Glomerular visceral epithelial cell (primary cell): ENCODE results near the gene OR5I1.
"Not testable (repeated sequence)": the region's sequence is repeated elsewhere in the genome, so short reads cannot be mapped to it uniquely, and the experiment has no call there.

Experiments
- DNase-seq: peaks from one replicate; pipeline ENCODE4 v3.0.0-alpha.2; 2016; ENCODE audit errors: extremely low spot score

Gene OR5I1

DNA sequence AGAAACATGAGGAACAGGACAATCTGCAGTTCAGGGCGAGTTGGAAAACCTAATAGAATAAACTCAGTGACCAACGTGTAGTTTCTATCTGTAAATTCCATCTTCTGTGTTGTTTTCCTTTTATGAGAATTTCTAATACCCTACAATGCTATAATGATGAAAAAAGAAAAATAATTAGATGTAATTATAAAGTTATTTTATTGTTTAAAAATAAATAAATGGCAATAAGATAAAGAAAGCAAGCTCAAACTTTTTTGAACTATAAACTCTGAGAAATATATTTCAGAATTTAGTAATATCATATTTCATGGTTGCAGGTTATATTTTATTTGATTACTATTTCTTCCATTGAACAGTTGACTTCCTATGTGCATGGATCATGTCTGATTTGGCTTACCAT, at the start of gene OR5I1:
OR5I1 (minus strand) TSS at position 101 of the 400 bp plus-strand sequence; CDS start at position 101, 0 bp downstream.
- no peak for DNase-seq

- DNase-seq, result no peak
Measured at GRCh38 chr11:55970935-55971334, 34.7 kb upstream of the OR5I1 start.

- DNase-seq, result no peak
Measured at GRCh38 chr11:55969845-55970244, 33.6 kb upstream of the OR5I1 start, which contains the start of gene OR10AG1. Gene OR10AG1, minus strand, starts transcription at chr11:55969945. Its CDS starts 38 bp downstream, at chr11:55969907.

DNA sequence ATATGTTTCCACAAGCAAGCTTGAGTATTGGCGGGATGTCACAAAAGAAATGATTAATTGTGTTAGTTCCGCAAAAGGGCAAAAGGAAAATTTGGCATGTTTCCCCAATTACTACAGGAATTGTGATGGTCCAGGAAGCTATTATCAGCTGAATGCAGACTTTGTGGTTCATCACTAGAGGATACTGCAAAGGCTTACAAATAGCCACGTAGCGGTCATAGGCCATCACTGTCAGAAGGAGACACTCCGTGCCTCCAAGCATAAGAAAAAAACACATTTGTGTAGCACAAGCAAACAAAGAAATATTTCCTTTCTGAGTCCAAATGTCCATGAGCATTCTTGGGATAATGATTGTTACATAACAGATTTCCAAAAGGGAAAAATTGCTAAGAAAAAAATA, 31.7 kb upstream of the OR5I1 start:
- DNase-seq, result no peak

- DNase-seq, result no peak
Measured at GRCh38 chr11:55966391-55966790, 30.2 kb upstream of the OR5I1 start.

DNA sequence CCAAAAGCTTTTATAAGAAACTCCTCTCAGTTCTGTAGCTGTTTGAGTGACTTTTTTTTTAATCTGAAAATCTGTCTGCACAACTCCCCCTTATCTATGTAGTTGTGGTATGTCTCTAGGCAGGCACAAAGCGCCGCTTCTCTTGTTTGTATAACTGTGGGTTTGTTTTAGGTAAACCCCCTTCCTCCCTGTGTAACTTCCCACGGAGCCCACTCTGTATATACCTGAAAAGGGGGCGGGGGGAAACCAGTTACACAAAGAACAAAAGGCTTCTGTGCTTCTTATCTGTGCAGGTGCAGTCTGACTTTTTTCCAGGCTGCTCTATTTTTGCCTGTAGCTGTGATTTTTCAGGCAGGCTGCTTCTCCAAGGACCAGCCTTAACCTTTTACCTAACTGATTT, 20.3 kb upstream of the OR5I1 start:
- no peak for DNase-seq

DNA sequence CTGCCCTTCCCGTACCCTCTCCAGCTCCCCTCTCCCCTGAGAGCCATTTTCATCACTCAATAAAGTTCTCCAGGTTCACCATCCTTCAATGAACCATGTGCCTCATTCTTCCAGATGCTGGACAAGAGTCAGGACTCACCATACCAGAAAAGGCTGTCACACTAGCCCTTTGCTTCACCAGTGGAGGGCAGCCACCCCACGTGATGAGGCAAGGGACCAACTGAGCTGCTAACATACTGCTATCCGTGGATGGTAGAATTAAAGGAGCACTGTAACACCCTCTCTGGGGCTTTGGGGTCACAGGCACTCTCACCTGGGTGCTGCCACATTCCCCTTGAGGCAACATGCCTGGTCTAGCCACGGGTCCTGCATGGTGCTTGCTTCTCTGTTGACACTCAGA, 13.1 kb upstream of the OR5I1 start:
- DNase-seq, result no peak

DNA sequence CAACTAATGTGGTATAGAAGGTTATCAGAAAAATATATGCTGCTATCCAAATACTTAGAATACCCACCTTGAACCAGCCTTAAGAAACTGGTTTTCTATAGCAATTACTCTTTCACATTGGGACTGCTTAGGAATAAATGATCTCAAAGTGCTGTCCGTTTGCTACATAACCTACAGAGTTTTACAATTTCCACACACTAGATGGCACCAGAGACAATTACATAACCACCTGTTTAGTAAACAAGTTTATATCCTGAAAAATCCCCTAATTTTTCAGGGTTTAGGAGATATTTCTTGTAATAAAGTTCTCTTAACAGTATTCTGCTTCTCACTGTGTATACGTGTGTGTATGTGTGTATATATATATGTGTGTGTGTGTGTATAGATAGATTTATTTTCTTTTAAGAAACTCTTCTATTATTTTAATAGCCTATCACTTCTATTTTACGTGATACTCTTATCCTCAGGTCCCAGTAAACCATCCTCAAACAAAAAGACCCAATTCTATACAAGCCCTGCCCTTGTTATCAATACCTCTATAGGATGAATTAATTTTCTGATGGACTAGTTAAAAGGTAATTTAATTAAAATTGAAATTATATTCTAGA, 6.7 kb upstream of the OR5I1 start:
- peak; percentile 1 for DNase-seq

DNA sequence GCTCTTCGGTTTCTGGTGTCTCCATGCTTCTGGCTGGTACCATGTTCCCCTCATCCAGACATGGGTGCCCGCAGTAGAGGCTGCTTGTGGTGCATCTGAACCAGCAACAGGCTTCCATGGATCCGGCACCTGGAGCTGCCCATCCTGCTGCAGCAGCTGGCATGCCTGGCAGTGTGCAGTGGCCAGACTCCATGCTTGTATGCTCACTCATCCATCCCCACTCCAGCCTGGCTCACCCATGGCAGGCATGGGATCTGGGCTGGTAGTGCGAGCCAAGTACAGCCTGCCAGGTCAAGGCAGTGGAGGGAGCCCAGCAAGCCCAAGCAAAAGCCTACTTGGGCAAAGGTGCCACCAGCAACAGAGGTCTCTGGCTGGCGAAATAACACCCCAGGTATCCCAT, 15.7 kb downstream of the OR5I1 start:
- no peak for DNase-seq

GRCh38 chr11:55914482-55914881, 21.7 kb downstream of the OR5I1 start, which contains the start of gene OR5W2:
Gene OR5W2, minus strand, starts transcription at chr11:55914582. Its CDS starts 0 bp downstream, at chr11:55914582.
- DNase-seq, result no peak

DNA sequence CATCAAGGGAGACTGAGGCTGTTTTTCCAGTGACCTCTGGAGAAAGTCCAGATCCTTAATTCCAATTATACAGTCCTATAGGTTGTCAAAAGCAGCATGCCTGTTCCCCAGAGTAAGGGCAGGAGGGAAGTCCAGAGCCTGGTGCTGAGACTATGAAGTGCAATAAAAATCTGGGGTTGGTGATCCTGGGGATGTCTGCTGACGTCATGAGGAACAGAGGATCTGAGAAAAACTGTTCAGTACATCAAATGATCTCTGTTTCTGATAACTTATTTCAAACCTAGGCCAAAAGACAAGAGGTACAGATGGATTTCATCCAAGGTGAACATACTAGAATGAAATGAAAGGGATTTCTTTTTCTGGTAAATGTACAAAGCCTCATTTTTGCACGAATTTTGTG, 33.9 kb downstream of the OR5I1 start:
- DNase-seq, result no peak

DNA sequence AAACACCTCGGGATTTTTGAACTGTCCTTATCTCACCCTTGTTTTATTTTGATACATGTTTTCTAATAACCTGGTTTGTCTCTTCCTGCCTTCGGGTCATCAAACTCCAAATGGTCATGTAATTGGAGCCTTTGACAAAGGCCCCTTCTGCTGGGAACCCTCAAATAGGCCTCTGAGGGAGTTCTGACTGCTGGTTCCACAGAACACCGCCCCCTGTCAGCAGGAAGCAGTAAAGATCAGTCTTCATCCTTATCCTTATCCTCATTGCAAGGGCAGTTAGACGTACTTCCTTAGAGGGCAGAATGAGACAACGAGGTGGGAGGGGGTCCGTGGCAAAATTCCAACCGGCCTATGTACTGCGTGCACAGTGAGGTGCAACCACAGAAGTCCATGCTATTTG, 41.0 kb downstream of the OR5I1 start:
- no peak for DNase-seq

- DNase-seq, result not testable (repeated sequence)
Measured at GRCh38 chr11:55885481-55885880, 50.7 kb downstream of the OR5I1 start.
